ENCODE measurements around the gene BTD. TPM values are rescaled to one million over a fixed set of nuclear protein-coding genes. Genes with fewer than 3 reads are reported as not detected.

Gene BTD
- total RNA-seq, 1 donor from 2014 or later = 11.7 TPM

DNA sequence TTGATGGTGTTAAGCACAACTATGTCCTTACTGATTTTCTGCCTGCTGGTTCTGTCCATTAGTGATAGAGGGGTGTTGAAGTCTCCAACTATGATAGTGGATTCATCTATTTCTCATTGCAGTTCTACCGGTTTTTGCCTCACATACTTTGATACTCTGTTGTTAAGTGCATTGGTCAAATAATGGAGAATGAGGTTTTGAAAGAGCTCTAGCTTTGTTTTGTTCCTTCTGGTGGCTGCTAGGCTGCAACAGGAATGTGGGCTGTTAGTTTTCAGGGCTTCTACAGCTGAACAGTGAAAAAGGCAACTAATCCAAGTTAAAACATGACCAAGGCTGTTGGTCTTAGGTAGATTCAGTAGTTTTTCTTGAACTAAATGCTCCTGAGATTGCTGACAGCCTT, 62.6 kb downstream of the BTD start:
- H3K4me3 ChIP-seq = no peak overlapping the region
- TF ChIP-seq EZH2 (IDR thresholded peaks at IDR 0.05) (no peak), EZH2phosphoT487 (IDR thresholded peaks at IDR 0.05) (no peak)
- TF ChIP-seq, protein P1, sequence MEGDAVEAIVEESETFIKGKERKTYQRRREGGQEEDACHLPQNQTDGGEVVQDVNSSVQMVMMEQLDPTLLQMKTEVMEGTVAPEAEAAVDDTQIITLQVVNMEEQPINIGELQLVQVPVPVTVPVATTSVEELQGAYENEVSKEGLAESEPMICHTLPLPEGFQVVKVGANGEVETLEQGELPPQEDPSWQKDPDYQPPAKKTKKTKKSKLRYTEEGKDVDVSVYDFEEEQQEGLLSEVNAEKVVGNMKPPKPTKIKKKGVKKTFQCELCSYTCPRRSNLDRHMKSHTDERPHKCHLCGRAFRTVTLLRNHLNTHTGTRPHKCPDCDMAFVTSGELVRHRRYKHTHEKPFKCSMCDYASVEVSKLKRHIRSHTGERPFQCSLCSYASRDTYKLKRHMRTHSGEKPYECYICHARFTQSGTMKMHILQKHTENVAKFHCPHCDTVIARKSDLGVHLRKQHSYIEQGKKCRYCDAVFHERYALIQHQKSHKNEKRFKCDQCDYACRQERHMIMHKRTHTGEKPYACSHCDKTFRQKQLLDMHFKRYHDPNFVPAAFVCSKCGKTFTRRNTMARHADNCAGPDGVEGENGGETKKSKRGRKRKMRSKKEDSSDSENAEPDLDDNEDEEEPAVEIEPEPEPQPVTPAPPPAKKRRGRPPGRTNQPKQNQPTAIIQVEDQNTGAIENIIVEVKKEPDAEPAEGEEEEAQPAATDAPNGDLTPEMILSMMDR (IDR thresholded peaks at IDR 0.05) = no peak
- no peak overlapping the region for H3K4me2 ChIP-seq
- H3K27me3 Mint-ChIP-seq (ENCODE audit: insufficient read depth, low read depth) = peaks cover 2% of the 10 kb centered on the region
- H3K4me3 Mint-ChIP-seq = no peak overlapping the region
- no peak overlapping the region for H2AFZ ChIP-seq (replicated peaks)
- no peaks in the 10 kb centered on the region for H3K27me3 ChIP-seq
- H3K27ac Mint-ChIP-seq = no peak overlapping the region
- no peaks in the 10 kb centered on the region for H4K20me1 ChIP-seq (ENCODE audit: low read depth)
- no peak overlapping the region for H3K9ac ChIP-seq
- H3K36me3 ChIP-seq = no peaks in the 10 kb centered on the region
- no peaks in the 10 kb centered on the region for H3K4me1 ChIP-seq
- H3F3A ChIP-seq (ENCODE audit: low read depth) = no peaks in the 10 kb centered on the region
- peaks cover 17% of the 10 kb centered on the region for H3K36me3 Mint-ChIP-seq
- no peak overlapping the region for H3K27ac ChIP-seq
- no peaks in the 10 kb centered on the region for H3K79me2 ChIP-seq (ENCODE audit: low read depth)
- H3K9me3 ChIP-seq (ENCODE audit: low read depth) = no peaks in the 10 kb centered on the region
- DNase-seq (ENCODE audit: low spot score) = no peak
- peaks cover 5% of the 10 kb centered on the region for H3K4me1 Mint-ChIP-seq
- H3K9me3 Mint-ChIP-seq = no peaks in the 10 kb centered on the region

DNA sequence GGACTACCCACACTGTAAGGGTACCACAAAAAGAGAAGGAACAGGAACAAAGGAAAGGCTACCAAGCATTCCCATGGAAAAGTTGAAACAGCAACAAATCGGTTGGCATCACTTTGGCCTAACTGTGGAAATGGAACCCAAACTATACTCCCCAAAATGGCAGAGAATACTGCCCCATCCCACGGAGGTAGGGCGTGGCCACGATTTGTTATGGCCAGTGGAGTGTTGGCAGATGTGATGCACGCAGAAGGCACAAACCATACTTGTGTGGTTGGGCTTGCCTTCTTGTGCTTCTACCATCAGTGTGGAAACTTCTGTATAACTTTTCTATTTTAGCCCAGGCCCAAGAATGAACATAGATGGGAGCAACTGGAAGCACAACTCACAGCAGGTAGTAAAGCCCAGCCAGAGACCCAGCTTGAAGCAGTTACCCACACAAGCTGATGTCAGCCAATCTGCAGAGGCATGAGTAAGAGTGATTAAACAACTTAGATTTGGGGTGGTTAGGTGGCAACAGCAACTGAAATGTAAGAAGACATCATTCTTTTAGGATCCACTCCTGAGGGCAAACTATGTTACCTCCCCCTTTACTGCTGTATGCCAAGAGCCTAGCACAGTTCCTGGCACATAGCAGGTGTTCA, 64.1 kb downstream of the BTD start:
- no peak for DNase-seq (ENCODE audit: low spot score)
- Histone ChIP-seq H2AFZ (replicated peaks) (no peak overlapping the region), H3K9ac (no peak overlapping the region), H3K36me3 (peaks cover 4% of the 10 kb centered on the region), H3F3A (ENCODE audit: low read depth) (no peaks in the 10 kb centered on the region), H3K79me2 (ENCODE audit: low read depth) (no peaks in the 10 kb centered on the region), H3K4me2 (no peak overlapping the region), H4K20me1 (ENCODE audit: low read depth) (no peaks in the 10 kb centered on the region), H3K9me3 (ENCODE audit: low read depth) (no peaks in the 10 kb centered on the region), H3K4me1 (no peaks in the 10 kb centered on the region), H3K27me3 (no peaks in the 10 kb centered on the region), H3K27ac (no peak overlapping the region), H3K4me3 (no peak overlapping the region)
- Mint-ChIP-seq H3K27ac (no peak overlapping the region), H3K4me1 (no peaks in the 10 kb centered on the region), H3K36me3 (peaks cover 22% of the 10 kb centered on the region), H3K27me3 (ENCODE audit: insufficient read depth, low read depth) (peaks cover 2% of the 10 kb centered on the region), H3K4me3 (no peak overlapping the region), H3K9me3 (no peaks in the 10 kb centered on the region)
- TF ChIP-seq, protein P1 (IDR thresholded peaks at IDR 0.05) = no peak
- TF ChIP-seq EZH2 (IDR thresholded peaks at IDR 0.05) (no peak), EZH2phosphoT487 (IDR thresholded peaks at IDR 0.05) (no peak)

DNA sequence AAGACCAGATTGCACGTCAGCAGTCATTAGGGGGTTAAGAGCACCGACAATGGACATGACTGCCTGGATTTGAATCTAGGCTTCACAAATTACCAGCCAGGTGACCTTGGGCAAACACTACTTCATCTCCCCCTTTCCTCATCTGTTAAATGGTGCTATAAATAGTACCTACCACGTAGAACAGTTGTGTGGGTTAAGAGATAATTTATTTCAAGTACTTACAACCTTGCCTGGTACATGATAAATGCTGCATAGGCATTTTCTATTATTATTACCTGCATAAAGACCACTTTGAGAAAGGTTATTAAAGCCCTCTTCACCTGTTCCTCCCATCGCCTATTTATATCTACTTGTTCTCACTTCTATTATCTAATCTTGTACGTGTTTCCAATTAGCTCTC, 64.7 kb downstream of the BTD start:
- H3F3A ChIP-seq (ENCODE audit: low read depth) = no peaks in the 10 kb centered on the region
- Mint-ChIP-seq H3K4me1 (no peaks in the 10 kb centered on the region), H3K9me3 (no peaks in the 10 kb centered on the region), H3K27me3 (ENCODE audit: insufficient read depth, low read depth) (peaks cover 2% of the 10 kb centered on the region), H3K4me3 (no peak overlapping the region), H3K27ac (no peak overlapping the region), H3K36me3 (peaks cover 22% of the 10 kb centered on the region)
- H3K27ac ChIP-seq = no peak overlapping the region
- no peaks in the 10 kb centered on the region for H3K9me3 ChIP-seq (ENCODE audit: low read depth)
- no peaks in the 10 kb centered on the region for H3K27me3 ChIP-seq
- no peak overlapping the region for H3K4me3 ChIP-seq
- TF ChIP-seq EZH2 (IDR thresholded peaks at IDR 0.05) (no peak), EZH2phosphoT487 (IDR thresholded peaks at IDR 0.05) (no peak)
- TF ChIP-seq, protein P1 (IDR thresholded peaks at IDR 0.05) = no peak
- no peak for DNase-seq (ENCODE audit: low spot score)
- H3K4me2 ChIP-seq = no peak overlapping the region
- peaks cover 4% of the 10 kb centered on the region for H3K36me3 ChIP-seq
- no peaks in the 10 kb centered on the region for H4K20me1 ChIP-seq (ENCODE audit: low read depth)
- no peaks in the 10 kb centered on the region for H3K4me1 ChIP-seq
- no peak overlapping the region for H3K9ac ChIP-seq
- no peak overlapping the region for H2AFZ ChIP-seq (replicated peaks)
- no peaks in the 10 kb centered on the region for H3K79me2 ChIP-seq (ENCODE audit: low read depth)

All from neural progenitor cell (in vitro differentiated cells).